ENCODE results near the gene GPATCH11. TPM values are rescaled to one million over a fixed set of nuclear protein-coding genes. Genes with fewer than 3 reads are reported as not detected.

The GPATCH11 gene
- total RNA-seq, 2 donors from 2014 or later = 3.3 to 5.2 TPM

DNA sequence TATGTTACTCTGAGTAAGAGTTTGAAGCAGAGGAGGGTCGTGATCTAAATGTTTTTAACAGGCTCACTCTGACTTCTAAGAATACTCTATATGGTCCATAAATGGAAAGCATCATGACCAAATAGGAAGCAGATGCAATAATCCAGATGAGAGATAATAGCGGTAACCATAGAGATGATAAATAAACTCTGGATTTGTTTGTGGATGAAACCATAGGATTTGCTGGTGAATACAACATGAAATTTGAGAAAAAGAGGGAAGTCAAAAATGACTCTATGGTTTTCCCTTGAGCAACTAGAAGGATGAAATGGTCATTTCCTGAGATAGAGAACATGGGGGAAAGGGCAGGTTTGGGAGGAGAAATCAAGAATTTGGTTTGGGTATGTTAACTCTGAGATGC is 4.1 kb upstream of the GPATCH11 start:
- no peaks in the 10 kb centered on the region for H3K27me3 ChIP-seq
- H3K4me3 ChIP-seq = no peak overlapping the region
- H3K4me1 ChIP-seq = peaks cover 19% of the 10 kb centered on the region
- peaks cover 0 to 3% of the 10 kb centered on the region in 2 donors for H3K36me3 ChIP-seq (replicated peaks in 1 of 2; ENCODE audit: insufficient read depth in 1 of 2, low read depth in 2 of 2)
- H3K9me3 ChIP-seq = no peaks in the 10 kb centered on the region
- no peak for DNase-seq
- H3K27ac ChIP-seq = no peak overlapping the region
- intact Hi-C loops (cut with DNase I) = no loop called here
- no peak for TF ChIP-seq POLR2A (IDR thresholded peaks at IDR 0.05)
- no peak for ATAC-seq
- 65 to 84% methylated on average over 2 of the region's 2 CpGs for WGBS, 2 donors

- no peak overlapping the region for H3K4me3 ChIP-seq
- no peak for ATAC-seq
- no peaks in the 10 kb centered on the region for H3K27me3 ChIP-seq
- H3K27ac ChIP-seq = no peak overlapping the region
- peaks cover 22% of the 10 kb centered on the region for H3K4me1 ChIP-seq
- no peak for DNase-seq
- H3K36me3 ChIP-seq (replicated peaks in 1 of 2; ENCODE audit: insufficient read depth in 1 of 2, low read depth in 2 of 2) = peaks cover 0 to 3% of the 10 kb centered on the region in 2 donors
- no peaks in the 10 kb centered on the region for H3K9me3 ChIP-seq
- 46 to 63% methylated on average over 3 of the region's 3 CpGs for whole genome bisulfite sequencing, 2 donors
- TF ChIP-seq POLR2A (IDR thresholded peaks at IDR 0.05) = no peak
- TF ChIP-seq CTCF (IDR thresholded peaks at IDR 0.05) = no peak
- intact Hi-C loops (cut with DNase I) = no loop called here
Observed at GRCh38 chr2:37080689-37081088, 3.6 kb upstream of the GPATCH11 start.

GRCh38 chr2:37084797-37085196 is 479 bp downstream of the GPATCH11 start:
- ATAC-seq = no peak
- intact Hi-C loops (cut with DNase I) = no loop called here

GRCh38 chr2:37085731-37086147 is 1.4 kb downstream of the GPATCH11 start:
- WGBS, 2 donors = 61 to 80% methylated on average over 1 of the region's 1 CpG
- TF ChIP-seq CTCF (IDR thresholded peaks at IDR 0.05) = no peak
- no peak for TF ChIP-seq POLR2A (IDR thresholded peaks at IDR 0.05)
- peaks cover 22% of the 10 kb centered on the region for H3K4me1 ChIP-seq
- H3K27me3 ChIP-seq = no peaks in the 10 kb centered on the region
- no peak overlapping the region for H3K4me3 ChIP-seq
- peaks cover 0 to 6% of the 10 kb centered on the region in 2 donors for H3K36me3 ChIP-seq (replicated peaks in 1 of 2; ENCODE audit: insufficient read depth in 1 of 2, low read depth in 2 of 2)
- intact Hi-C loops (cut with DNase I) = no loop called here
- H3K9me3 ChIP-seq = no peaks in the 10 kb centered on the region
- no peak for DNase-seq
- ATAC-seq = no peak
- no peak overlapping the region for H3K27ac ChIP-seq

More at GRCh38 chr2:37084797-37085196, 479 bp downstream of the GPATCH11 start:
- H3K27ac ChIP-seq = peak overlapping the region in 2 of 4 donors; percentile 84 to 88
- H3K4me1 ChIP-seq = peaks cover 22% of the 10 kb centered on the region
- 1 to 2% methylated on average over 10 of the region's 10 CpGs for WGBS, 2 donors
- H3K27me3 ChIP-seq = no peaks in the 10 kb centered on the region
- H3K36me3 ChIP-seq (replicated peaks in 1 of 2; ENCODE audit: insufficient read depth in 1 of 2, low read depth in 2 of 2) = peaks cover 0 to 3% of the 10 kb centered on the region in 2 donors
- no peak for DNase-seq
- H3K9me3 ChIP-seq = no peaks in the 10 kb centered on the region
- TF ChIP-seq POLR2A (IDR thresholded peaks at IDR 0.05) (no peak), CTCF (IDR thresholded peaks at IDR 0.05) (no peak)
- peak overlapping the region; percentile 28 to 76 for H3K4me3 ChIP-seq

DNA sequence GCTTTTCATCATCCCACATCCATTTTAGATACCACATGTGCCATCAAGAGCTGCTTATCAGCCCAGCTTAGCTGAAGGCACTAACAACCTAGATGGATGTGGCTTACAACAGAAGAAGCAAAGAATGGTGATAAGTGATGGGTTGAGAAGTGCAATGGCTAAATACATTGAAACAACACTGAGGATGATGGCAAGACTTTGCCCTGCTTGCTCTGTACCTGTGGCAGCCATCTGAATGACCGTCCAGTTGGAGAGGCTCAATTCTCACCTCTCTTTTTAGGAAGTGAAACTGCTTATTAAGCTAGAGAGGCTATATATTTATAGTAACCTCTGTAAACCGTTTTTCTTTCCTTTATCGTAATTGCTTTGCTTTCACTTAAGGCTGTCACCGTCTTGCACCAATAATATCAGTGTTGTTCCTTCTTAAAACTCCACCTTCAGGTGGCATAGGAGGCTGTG is 5.7 kb downstream of the GPATCH11 start:
- TF ChIP-seq POLR2A (IDR thresholded peaks at IDR 0.05) (no peak), CTCF (IDR thresholded peaks at IDR 0.05) (no peak)
- DNase-seq (no peak), ATAC-seq (no peak)
- Histone ChIP-seq H3K36me3 (replicated peaks in 1 of 2; ENCODE audit: insufficient read depth in 1 of 2, low read depth in 2 of 2) (peaks cover 3 to 11% of the 10 kb centered on the region in 2 donors), H3K27me3 (no peaks in the 10 kb centered on the region), H3K4me1 (peaks cover 5% of the 10 kb centered on the region), H3K9me3 (no peaks in the 10 kb centered on the region), H3K4me3 (no peak overlapping the region), H3K27ac (no peak overlapping the region)
- intact Hi-C loops (cut with DNase I) = no loop called here
- 83 to 84% methylated on average over 4 of the region's 4 CpGs for WGBS, 2 donors
